Measurements from ENCODE around the gene DHRSX.
"Not testable (repeated sequence)": the region's sequence is repeated elsewhere in the genome, so short reads cannot be mapped to it uniquely, and the experiment has no call there.

The DHRSX gene

DNA sequence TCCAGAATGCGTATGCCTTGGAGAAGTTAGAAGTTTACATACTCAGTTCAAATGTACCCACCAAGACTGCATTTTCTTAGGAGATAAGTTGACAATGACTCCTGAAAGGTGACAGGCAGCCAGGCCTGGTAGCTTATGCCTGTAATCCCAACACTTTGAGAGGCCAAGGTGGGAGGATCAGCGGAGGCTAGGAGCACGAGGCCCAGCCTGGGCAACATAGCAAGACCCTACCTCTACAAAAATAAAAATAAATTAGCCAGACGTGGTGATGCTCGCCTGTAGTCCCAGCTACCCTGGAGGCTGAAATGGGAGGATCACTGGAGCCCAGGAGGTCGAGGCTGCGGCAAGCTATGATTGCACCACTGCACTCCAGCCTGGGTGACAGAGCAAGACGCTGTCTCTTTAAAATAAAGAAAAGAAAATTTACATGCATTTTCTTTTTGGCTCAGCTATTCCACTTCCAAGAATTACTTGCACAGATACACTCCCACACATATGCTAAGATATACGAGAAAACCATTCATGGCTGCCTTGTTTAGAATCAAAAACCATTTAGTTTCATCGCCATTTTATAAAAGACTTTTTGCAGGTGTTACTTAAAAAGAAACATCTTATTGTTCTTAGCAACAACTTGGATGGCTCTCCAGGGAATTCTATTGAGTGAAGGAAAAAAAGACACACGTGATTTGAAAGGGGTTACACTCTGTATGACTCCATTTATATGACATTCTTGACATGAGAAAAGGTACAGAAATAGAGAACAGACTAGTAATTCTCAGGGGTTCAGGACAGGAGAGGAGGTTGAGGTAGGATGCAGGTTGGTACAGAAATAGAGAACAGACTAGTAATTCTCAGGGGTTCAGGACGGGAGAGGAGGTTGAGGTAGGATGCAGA lies 66.3 kb downstream of the DHRSX start:
- no peak for DNase-seq (ENCODE audit: extremely low read depth in 1 of 2, low read depth in 1 of 2)

DNA sequence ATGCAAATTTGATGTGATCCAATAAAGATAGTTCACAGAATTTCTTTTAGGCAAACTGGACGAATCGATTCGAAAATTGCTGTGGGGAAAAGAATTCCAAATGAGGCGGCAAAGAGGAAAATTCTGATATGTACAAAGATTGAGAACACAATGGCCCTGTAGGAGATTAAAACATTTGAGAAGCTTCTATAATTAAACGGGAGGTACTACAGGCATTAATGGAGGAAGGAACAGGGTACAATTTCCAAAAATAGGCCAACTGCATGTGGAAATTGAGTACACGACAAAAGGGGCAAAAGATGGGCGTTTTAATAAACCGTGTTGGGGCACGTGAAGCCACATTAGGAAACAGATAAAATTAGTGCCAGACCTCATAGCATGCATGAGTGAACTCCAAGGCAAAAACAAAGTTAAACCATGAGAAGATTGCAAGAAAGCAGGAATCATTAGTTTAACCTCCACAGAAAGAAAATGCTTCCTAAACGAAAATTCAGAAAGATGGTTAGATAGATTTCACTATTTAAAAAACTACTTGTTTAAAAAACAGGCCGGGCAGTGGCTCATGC lies 68.4 kb downstream of the DHRSX start:
- no peak for DNase-seq (ENCODE audit: extremely low read depth in 1 of 2, low read depth in 1 of 2)

DNA sequence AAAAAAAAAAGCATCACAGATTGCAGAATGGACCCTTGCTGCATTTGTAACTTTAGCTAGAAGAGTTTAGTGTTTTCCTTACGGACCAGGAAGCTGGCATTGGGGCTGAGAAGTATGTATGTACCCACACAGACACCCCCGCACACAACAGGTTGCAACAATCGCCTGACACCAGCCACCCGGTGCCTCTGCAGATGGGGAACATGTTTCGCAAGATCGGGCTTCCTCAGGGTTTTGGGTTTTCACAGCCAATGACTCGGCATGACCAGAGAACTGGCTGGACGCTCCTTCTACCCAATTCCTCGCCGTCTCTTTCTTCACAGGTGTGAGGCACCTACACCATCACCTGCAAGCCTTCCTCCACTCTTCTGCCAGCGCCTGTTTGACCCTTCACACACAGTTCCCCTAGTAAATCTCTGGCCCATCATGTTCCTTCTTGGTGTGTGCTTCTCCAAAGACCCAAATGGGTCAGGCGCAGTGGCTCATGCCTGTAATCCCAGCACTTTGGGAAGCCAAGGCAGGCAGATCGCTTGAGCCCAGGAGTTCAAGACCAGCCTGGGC lies 70.4 kb downstream of the DHRSX start:
- no peak for DNase-seq (ENCODE audit: extremely low read depth in 1 of 2, low read depth in 1 of 2)

DNA sequence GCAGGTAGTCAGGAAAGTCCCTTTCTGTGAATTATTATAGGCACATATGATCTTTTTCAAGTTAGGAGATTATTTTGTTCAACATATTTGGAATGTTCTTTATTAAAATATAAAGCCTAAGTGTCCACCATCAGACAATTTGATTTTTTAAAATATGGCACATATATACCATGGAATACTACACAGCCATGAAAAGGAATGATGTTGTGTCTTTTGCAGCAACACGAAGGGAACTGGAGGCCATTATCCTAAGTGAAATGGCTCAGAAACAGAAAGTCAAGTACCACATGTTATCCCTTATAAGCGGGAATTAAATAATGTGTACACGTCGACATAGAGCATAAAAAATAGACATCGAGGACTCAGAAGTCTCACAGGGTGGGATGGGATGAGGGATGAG lies 73.0 kb downstream of the DHRSX start:
- DNase-seq (ENCODE audit: extremely low read depth in 1 of 2, low read depth in 1 of 2) = no peak

DNA sequence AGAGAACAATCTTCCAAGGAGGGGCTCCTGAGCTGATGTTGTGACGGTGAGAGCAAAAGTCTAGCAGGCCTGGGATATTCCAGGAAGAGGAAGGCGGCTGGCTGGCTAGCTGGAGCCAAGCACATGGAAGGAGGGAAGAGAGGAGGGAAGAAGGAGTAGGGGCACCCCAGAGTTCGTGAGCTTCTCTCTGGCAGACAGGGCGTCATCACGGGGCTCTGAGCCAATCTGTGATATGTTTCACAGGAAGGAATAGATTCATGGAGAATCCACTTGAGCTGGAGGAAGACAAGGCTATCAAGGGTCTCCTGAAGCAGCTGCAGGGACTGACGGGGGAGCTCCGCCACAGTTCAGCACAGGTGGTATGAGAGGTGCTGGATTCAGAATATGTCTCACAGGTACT lies 73.6 kb downstream of the DHRSX start:
- no peak for DNase-seq (ENCODE audit: extremely low read depth in 1 of 2, low read depth in 1 of 2)

DNA sequence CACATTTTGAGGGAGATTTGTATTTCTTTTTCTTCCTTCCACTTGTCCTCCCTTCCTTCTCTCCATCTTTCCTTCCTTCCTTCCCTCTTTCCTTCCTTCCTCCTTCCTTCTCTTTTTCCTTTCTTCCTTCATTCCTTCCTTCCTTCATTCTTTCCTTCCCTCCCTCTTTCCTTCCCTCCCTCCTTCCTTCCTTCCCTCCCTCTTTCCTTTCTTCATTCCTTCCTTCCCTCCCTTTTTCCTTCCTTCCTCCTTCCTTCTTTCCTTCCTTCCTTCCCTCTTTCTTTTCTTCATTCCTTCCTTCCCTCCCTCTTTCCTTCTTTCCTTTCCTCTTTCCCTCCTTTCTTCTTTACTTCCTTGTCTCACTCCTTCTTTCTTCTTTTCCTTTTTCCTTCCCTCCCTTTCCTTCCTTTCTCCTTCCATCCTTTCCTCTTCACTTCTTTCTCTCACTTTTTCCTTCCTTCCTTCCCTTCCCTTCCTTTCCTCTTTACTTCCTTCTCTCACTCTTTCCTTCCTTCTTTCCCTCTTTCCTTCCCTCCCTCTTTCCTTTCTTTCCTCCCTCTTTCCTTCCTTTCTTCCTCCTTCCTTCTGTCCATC lies 74.4 kb downstream of the DHRSX start:
- no peak for DNase-seq (ENCODE audit: extremely low read depth in 1 of 2, low read depth in 1 of 2)

DNA sequence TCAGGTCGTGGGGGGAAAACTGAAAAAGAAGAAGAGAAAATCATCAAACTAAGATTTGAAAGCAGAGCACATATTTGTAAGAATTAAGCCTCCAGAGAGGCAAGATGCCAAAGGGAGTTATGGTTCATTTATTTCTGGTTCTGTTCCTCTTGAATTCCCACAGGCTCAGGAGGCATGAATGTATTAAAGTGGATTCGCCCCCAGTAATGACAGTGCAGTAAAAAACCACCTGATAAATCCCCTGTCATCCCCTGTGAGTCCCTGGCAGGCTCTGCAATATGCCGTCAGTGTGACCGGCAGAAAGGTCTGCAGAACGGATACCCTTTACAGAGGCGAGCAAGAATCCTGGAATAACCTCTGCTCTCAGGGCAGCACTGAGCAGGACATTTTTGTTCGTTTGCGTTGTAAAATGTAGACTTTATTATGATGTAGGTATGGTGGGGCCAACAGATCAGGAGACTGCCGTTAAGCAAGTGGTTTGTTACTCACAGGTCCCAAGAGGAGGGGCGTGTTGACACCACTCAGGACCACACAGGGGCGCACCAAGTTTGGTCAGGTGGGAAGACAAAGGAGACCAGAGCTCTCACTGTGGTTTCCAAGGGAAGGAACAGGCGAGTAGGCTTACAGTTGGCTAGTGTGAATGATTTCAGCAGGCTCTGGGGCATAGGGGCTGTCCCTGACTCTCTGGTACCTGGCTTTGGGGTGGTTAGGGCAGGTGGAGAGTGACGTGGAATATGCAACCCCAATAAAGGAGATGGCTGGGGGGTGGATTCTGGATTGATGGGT lies 75.3 kb downstream of the DHRSX start:
- no peak for DNase-seq (ENCODE audit: extremely low read depth in 1 of 2, low read depth in 1 of 2)

DNA sequence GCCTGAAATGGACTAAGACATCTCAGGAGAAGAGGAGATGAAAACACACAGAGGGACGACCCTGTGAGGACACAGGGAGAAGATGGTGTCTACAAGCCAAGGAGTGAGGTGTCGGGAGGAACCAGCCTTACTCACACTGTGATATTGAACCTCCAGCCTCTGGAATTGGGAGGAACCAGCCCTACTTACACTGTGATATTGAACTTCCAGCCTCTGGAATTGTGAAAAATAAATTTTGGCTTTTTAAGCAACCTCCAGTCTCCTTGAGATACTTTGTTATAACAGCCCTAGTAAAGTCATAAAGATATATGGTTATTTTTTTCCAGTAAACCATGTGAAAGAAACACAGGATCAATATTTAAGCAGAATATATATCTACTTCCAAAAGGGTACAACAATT lies 76.5 kb downstream of the DHRSX start:
- no peak for DNase-seq (ENCODE audit: extremely low read depth in 1 of 2, low read depth in 1 of 2)

DNA sequence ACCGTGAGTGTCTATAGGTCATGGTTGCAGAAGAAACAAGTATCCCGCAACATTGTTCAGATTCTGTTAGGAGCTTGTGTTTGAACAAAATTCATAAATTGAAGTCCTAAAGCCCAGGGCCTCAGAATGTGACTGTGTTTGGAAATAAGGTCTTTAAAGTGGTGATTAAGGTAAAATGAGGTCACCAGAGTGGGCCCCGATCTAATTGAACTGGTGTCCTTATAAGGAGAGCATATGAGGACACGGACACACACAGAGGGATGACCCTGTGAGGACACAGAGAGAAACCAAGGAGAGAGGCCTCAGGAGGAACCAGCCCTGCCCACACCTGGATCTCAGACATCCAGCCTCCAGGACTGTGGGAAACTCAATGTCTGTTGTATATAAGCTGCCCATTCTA lies 76.9 kb downstream of the DHRSX start:
- DNase-seq (ENCODE audit: extremely low read depth in 1 of 2, low read depth in 1 of 2) = no peak

DNA sequence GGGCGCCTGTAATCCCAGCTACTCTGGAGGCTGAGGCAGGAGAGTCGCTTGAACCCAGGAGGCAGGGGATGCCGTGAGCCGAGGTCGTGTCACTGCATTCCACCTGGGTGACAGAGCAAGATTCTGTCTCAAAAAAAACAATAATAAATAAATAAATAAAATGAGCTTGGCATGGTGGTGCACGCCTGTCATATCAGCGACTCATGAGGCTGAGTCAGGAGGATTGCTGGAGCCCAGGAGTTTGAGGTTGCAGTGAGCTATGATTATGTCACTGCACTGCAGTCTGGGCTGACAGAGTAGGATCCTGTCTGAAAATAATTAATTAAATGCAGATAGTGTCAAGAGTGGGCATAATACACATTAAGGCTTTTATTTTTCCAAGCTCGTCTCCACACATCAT lies 77.5 kb downstream of the DHRSX start:
- no peak for DNase-seq (ENCODE audit: extremely low read depth in 1 of 2, low read depth in 1 of 2)

DNA sequence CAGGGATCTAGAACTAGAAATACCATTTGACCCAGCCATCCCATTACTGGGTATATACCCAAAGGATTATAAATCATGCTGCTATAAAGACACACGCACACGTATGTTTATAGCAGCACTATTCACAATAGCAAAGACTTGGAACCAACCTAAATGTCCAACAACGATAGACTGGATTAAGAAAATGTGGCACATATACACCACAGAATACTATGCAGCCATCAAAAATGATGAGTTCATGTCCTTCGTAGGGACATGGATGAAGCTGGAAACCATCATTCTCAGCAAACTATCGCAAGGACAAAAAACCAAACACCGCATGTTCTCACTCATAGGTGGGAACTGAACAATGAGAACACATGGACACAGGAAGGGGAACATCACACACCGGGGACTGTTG lies 81.4 kb downstream of the DHRSX start:
- DNase-seq (ENCODE audit: extremely low read depth in 1 of 2, low read depth in 1 of 2) = not testable (repeated sequence)

DNA sequence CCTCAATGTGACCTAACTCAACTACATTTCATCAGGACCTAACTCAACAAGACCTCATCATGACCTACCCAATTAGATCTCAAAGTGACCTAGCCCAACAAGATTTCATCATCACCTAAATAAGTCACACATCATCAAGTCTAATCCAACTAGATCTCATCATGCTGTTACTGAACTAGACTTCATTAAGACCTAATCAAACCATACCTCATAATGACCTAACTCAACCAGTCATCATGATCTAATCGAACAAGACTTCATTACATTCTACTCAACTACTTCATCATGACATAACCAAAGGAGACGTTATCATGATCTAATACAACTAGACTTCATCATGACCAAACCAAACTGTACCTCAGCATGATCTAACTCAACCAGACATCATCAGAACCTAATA lies 82.8 kb downstream of the DHRSX start:
- DNase-seq (ENCODE audit: extremely low read depth in 1 of 2, low read depth in 1 of 2) = no peak

DNA sequence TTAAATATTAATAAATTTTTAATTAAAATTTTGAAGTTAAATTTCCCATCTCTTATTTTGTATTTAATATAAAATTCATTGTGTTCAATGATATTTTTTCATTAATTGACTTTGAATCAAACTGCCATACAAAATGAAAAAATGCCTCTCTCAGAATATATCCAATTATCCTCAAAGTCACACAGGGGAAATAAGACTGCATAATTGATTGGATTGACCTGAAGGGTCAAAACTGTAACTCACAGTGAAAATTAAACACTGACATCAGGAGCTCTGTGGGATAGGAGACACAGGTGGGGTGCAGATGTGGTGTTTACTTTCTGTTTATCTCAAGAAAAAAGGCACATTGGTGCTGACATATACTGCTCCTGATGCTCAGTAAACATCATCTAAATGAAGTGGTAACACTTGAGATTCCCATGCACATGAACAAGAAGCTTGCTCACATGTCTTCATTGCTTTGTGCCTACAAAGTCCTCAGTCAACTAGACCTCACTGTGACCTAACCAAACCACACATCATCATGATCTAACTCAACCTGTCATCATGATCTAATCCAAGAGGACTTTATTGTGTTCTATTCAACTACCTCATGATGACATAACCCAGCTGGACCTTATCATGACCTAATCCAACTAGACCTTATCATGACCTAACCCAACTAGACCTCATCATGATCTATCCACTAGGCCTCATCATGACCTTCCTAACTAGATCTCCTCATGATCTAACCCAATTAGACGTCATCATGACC lies 83.7 kb downstream of the DHRSX start:
- no peak for DNase-seq (ENCODE audit: extremely low read depth in 1 of 2, low read depth in 1 of 2)

DNA sequence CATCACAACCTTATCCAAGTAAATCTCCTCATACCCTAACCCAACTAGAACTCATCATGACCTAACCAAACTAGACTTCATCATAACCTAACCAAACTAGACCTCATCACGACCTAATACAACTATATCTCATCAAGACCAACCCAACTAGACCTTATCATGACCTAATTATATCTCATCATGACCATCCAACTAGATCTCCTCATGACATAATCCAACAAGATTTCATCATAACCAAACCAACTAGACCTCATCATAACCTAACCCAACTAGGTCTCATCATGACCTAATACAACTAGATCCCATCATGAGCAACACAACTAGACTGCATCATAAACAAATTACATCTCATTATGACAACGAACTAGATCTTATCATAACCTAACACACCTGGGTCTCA lies 86.4 kb downstream of the DHRSX start:
- DNase-seq (ENCODE audit: extremely low read depth in 1 of 2, low read depth in 1 of 2) = no peak

DNA sequence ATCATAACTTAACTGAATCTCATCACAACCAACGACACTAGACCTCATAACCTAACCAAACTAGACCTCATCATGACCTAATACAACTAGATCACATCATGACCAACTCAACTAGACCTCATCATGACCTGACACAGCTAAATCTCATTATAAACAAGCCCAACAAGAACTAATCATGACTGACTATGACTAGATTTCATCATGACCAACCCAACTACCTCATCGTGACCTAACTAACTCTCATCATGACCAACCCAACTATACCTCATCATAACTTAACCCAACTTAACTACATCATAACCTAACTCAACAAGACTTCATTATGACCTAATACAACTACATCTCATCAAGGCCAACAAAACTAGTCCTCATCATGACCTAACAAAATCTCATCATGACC lies 86.8 kb downstream of the DHRSX start:
- DNase-seq (ENCODE audit: extremely low read depth in 1 of 2, low read depth in 1 of 2) = no peak

DNA sequence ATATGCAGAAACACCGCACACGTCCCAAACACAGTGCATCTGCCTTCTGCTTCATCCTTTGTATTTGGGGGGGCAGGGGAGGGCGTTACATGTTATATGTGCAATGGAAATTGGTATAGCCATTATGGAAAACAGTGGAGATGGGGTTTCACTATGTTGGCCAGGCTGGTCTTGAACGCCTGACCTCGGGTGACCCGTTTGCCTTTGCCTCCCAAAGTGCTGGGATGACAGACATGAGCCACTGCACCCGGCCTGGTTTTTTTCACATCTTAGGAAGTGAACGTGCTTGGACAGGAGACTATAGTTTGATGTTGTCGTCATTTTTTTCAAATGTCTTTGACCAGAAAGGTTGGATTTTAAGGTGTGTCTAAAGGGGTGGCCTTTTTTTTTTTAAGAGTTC lies 88.6 kb downstream of the DHRSX start:
- no peak for DNase-seq (ENCODE audit: extremely low read depth in 1 of 2, low read depth in 1 of 2)

DNA sequence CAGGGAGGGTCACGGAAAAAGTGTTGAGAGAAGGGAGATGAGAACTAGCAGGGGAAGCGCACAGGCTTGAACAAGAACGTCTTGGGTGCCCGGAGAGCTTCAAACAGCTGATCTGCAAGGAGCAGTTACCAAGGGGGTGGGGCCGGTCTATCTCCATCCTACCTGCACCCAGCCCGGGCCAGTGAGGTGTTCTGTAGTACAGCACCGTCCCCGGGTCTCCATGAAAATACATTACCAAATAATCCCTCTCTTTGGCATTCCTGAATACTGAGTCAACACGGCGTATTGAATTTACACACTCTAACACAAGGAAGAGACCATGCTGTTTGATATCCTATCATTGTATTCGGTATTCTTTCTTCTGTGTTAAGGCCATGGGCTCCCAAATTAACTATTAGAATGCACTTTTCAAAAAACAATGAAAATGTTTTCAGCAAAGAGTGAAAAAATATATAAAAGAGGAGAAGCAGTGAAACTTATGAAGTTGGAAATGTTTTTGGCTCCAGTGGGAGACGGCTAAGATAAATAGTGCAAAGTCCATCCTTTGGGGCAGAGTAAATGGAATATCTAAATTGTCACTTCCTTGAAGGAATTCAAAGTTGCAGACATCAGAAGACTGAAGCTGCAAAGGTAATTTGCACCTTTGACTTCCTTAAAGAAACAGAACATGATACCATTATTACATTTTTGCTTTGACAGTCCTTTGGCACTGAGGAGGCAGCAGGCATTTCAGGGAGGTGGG lies 90.3 kb downstream of the DHRSX start:
- DNase-seq (ENCODE audit: extremely low read depth in 1 of 2, low read depth in 1 of 2) = no peak

DNA sequence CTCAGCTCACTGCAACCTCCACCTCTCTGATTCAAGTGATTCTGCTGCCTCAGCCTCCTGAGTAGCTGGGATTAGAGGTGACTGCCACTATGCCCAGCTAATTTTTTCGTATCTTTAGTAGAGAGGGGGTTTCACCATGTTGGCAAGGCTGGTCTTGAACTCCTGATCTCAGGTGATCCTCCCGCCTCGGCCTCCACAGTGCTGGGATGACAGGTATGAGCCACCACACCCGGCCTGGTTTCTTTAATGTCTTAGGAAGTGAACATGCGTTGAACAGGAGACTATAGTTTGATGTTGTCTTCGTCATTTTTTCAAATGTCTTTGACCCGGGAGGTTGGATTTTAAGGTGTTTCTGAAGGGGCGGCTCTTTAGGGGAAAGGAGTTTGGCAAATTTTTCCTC lies 91.0 kb downstream of the DHRSX start:
- no peak for DNase-seq (ENCODE audit: extremely low read depth in 1 of 2, low read depth in 1 of 2)

DNA sequence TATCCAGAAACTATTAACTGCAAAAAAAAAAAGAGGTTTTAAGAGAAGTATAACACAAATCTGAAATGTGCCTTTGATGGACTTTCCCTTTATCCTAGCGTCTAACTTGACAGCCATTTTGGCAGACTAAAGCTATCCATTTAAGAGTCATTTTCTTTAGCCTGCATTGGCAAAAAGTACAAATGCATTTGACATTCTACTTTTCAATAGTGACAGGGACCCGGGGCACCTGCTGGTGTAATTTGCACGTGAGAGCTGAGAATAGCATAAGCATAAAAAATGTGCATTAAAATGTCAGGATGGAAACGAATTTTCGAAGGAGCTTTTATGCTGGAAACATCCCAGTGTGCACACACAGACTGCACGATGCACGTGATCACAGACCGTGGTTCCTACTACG lies 91.9 kb downstream of the DHRSX start:
- DNase-seq (ENCODE audit: extremely low read depth in 1 of 2, low read depth in 1 of 2) = no peak
